ENCODE measurements around the gene ITGA7.

DNA sequence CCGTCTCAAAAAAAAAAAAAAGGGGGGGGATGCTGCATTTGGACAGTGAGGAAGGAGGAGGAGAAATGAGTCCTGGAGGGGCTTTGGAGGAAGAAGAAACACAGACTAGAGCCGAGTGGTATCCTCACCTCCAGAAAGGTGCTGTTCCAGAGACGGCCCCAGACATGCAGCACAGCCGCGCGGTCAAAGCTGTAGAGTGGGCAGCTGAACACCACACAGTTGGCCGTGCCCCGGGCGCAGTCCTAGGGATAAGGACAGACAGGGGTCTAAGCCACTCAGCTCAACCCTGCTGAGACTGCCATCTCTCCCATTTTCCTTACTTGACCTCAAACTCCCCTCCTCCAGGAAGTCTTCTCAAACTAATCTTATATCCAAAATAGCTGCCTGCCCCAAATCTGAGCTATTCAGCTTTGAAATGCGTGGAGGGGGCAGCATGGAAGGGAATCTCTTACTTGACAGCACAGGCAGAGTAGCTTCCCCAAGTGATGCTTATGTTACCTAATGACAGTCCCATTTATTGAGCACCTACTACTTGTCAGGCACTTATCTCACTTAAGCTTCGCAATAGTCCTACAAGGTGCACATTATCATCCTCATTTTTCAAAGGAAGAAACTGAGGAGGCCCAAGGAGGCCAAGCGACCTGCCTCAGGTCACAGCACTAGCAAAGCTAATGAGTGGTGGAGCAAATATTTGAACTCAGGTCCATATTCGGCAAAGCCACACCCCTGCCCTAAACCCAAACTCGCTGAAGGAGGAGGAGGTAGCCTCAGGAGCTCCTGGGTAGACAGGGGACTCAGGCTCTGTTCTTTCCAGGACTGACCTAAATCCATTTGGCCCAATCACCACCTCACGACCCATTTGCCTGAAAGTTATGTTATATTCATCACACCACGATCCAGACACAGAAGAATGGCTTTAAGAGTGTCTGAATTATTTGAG is 18.7 kb downstream of the ITGA7 start:
- TF ChIP-seq EZH2phosphoT487 (IDR thresholded peaks at IDR 0.05; ENCODE audit: insufficient read depth, low read depth) (no peak), EZH2 (IDR thresholded peaks at IDR 0.05; ENCODE audit: insufficient read depth, poor library complexity, severe bottlenecking) (no peak)

All from GM23248 (cell line).